GM19023 (cell line): Measurements from ENCODE around the gene GAST.
"Not testable (repeated sequence)": the region's sequence is repeated elsewhere in the genome, so short reads cannot be mapped to it uniquely, and the experiment has no call there.

ENCODE experiments used
- ATAC-seq: cut with Tn5 transposase; IDR thresholded peaks from one replicate; pipeline ENCODE4 v1.9.1; 2021; ENCODE audit warnings: mild to moderate bottlenecking, moderate library complexity; ENCODE audit not compliant: unreplicated experiment

GAST gene

DNA sequence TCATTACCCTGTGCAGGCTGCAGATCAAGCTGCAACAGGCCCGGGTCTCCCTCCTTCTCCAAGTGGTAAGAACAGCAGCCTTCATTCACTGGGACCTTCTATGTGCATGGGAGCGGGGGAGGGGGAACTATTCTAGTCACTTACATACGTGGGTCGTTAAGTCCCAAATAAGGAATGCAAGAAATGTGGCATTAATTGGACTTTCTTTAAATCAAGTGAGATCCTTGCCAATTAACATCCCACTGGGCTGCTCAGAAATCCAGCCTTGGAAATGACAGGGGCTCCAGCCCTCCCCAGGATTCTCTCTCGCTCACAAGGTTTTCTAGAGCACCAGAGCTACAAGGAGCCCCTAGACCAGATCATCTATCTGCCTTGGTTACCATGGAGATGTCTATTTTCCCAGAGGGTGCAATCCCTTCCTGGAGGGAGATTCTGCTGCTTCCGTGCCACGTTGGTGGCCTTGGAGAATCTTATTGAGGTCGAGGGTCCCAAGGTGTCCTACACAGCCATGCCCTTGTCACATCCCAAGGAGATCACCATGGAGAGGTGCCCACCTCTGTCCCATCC is 28.6 kb upstream of the GAST start:
- no peak for ATAC-seq

DNA sequence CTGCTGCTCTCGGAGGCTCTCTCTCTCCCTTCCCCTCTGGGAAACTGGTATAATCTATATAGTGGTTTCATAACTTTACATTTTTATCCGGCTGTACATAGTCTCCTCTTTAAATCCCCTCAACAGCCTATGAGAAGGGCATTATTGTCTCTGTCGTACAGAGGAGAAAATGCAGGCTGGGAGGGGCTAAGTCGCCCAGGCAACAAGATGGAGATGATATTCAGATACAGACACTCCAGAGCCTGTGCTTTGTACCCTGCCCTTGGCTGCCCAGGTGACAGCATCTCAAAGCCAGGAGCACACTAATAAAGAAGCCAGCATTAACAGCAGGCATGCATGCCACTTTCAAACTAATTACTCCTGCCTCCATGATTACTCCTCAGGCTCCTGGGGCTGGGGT is 28.1 kb upstream of the GAST start:
- ATAC-seq, result no peak

DNA sequence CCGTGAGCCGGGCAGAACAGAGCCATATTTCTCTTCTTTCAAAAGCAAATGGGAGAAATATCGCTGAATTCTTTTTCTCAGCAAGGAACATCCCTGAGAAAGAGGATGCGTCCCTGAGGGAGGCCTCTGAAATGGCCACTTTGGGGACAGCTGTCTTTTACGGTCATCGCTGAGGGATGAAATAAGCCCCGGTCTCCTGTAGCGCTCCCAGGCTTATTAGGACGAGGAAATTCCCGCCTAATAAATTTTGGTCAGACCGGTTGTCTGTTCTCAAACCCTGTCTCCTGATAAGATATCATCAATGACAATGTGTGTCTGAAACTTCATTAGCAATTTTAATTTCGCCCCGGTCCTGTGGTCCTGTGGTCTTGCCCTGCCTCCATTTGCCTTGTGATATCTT is 26.4 kb upstream of the GAST start:
- not testable (repeated sequence) for ATAC-seq

DNA sequence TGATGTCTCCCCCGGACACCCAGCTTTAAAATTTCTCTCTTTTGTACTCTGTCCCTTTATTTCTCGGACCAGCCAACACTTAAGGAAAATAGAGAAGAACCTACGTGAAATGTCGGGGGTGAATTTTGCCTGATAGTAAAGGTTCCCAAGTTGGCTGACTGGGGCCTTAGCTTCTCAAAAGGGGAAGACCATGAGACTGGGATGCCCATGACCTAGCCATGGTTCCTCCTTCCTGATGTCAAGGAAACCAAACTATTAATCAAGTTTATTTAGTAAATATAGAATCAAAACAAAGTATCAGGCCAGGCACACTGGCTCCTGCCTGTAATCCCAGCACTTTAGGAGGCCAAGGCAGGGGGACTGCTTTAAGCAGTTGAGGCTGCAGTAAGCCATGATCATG is 25.9 kb upstream of the GAST start:
- ATAC-seq, result no peak

DNA sequence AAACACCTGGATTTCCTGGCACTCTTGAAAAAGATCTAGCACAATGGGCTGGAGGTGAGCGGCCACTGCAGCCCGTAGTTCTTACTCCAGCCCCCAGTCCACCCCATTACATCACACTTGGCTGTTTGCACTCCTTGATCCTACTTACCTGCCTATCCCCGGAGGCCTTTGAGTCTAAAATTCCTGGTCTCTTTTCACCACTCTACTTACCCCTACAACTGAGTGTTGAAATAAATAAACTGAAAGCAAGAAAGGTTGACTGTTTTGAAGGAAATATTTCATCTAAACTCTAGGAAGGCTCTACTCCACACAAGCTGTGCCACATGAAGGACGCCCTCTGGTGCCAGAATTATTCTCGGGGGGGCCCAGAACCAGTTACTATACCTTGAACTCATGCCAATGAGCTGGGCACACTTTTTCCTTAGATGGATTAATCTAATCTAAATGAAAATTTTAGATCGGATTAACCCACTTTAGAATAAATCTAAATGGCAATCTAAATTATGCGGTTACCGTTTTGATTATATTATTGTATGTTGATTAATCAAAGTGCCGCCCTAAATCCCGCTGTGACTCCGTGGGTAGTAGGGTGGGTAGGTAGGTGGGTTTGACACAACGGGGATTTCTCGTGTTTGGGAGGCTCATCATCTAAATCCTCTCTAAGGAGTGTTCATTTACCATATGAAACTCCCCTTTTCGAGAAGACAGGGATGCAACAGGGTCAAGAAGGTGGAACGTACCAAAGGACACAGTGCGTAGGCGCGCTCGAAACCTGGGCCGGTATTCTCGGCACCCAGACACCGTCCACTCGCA is 24.1 kb upstream of the GAST start:
- peak; percentile 1 for ATAC-seq

DNA sequence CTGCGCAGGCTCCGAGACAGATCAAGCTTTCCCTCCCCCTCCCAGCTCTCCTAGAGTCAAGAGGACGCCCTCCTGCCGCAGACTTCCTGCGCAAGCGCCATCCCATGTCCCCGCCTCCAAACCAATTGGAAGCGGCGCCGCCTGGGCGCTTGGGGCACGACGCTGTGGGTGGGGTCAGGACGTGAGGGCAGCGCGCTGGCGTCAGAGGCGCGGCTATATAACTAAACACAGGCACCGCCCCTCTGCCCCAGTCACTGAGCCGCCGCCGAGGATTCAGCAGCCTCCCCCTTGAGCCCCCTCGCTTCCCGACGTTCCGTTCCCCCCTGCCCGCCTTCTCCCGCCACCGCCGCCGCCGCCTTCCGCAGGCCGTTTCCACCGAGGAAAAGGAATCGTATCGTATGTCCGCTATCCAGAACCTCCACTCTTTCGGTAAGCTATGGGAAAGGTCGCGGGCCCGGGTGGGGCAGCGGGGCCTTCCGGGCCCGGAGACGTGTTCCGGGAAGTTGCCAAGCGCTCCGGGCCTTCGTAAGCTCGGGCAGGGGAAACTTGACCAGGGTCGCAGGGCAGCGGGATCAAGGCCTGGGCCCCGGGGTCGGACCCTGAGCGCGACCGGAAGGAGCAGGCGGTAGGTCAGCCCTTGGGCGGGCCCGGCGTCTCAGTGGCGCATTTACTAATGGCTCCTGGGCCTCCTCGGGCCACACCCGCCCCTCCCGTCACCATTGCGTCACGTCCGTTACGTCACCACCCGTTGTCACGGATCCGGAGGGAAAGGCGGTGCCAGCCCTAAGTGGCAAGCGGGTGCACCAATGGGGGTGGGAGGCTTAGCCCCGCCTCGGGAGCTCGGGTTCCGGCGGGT is 23.3 kb upstream of the GAST start, which contains the start of gene EIF1:
EIF1 (plus strand) TSS at position 245 of the 856 bp plus-strand sequence; CDS start at position 399, 154 bp downstream.
- peak; percentile 77 for ATAC-seq

DNA sequence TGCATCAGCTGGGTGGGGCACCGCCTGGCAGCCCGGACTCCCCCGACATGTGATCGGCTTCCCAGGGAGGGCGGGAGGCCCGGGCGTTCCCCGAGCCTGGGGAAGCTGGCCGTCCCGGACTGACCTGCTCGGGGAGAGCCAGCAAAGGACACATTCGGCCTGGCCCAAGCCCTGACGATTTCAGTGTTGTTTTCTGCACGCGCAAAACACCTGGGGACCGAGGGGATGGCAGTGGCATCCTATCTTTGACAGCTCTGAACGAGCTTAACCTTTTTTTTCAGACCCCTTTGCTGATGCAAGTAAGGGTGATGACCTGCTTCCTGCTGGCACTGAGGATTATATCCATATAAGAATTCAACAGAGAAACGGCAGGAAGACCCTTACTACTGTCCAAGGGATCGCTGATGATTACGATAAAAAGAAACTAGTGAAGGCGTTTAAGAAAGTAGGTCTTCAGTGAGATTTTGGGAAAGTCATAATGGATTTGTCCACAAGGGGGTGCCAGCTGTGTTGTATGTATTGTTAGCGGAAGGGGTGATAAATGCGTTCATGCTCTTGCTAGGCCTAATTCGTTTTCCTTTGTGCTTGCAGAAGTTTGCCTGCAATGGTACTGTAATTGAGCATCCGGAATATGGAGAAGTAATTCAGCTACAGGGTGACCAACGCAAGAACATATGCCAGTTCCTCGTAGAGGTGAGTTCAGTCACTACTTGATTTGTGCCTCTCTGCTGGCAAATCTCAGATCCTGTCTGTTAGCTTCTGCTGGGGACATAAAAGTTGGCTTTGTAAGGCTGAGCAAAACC is 22.4 kb upstream of the GAST start:
- no peak for ATAC-seq

DNA sequence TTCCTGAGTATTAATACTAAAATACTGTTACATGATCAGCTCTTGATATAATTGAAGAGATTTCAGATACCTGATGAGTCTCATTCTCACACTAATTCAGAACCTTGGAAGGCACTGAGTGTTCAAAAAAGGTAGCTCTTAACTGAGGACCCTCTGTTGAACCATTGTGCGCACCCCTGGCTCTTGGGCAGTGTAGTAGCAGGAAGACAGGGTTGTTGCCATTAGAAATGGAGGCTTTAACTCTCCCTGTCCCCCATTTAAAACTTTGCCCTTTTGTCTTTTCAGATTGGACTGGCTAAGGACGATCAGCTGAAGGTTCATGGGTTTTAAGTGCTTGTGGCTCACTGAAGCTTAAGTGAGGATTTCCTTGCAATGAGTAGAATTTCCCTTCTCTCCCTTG is 21.6 kb upstream of the GAST start:
- no peak for ATAC-seq

DNA sequence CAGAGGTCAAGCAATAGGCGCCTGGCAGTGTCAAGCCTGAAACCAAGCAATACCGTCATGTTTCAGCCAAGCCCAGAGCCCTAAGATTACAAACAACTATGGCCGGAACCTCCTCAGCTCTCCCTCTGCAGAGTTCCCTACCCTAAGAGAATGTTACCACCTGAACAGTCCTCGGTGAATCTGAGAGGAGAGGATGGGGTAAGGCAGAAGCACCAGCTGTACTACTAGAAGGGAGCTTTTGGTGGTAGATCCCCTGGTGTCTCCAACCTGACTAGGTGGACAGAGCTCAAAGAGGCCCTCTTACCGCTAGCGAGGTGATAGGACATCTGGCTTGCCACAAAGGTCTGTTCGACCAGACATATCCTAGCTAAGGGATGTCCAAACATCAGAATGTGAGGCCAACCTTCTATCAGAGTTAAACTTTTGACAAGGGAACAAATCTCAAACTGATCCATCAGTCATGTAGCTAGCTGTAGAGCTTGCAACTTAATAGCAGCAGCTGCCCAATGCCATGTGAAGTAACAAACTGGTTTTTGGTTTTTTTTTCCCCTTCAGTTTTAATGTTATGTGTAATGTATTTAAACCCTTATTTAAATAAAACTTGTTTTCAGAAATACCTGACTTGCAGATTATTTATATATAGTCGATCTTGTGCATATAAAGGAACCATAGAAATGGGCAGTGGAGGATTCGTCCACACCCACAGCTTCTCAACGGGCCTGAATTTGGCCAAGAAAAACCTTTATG is 20.9 kb upstream of the GAST start:
- ATAC-seq, result no peak

DNA sequence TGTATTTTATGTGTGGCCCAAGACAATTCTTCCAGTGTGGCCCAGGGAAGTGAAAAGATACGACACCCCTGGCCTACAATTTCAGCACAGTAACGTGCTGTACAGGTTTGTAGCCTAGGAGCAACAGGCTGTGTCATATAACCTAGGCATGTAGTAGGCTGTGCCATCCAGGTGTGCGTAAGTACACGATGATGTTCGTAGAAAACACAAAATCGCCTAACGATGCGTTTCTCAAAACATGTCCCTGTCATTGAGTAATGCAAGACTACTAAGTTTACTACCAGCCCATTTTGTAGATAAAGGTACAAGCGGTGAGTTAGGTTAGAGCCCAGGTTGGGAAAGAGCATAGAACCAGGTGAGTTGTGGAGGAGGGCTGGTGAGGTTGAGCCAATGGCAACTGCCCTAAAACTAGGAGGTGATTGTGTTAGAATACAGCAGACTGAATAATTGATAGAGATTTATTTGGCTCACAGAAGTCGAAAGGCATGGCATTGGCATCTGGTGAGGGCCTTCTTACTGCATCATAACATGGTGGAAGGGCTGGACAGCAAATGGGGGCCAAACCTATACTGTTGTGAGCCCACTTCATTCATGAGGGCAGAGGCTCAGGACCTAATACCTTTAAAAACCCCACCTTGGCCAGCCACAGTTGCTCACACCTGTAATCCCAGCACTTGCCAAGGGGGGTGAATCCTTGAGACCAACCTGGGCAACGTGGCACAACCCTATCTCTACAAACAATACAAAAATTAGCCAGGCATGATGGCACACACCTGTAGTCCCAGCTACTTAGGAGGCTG is 19.2 kb upstream of the GAST start:
- ATAC-seq, result no peak

DNA sequence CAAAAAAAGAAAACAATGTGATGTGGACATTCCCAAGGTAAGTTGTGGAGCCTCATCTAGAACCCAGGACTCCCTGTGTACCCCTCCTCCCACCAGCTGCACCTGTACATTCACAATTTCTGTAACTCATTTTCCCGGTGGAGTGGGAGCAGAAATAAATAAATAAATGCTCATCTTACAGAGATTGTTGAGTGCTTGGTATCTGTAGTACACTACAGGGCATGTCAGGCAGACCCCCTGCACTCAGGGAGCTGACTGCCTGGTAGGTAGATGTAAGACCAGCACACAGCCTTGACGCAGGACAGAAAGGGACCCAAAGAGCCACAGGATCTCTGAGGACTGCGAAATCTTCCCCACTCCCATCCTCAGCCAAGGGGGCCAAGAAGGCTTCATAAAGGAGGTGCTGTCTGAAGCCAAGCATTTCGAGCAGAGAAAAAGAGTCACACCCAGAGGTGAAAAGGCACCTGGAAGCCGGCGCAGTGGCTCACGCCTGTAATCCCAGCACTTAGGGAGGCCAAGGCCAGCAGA is 16.9 kb upstream of the GAST start:
- no peak for ATAC-seq

DNA sequence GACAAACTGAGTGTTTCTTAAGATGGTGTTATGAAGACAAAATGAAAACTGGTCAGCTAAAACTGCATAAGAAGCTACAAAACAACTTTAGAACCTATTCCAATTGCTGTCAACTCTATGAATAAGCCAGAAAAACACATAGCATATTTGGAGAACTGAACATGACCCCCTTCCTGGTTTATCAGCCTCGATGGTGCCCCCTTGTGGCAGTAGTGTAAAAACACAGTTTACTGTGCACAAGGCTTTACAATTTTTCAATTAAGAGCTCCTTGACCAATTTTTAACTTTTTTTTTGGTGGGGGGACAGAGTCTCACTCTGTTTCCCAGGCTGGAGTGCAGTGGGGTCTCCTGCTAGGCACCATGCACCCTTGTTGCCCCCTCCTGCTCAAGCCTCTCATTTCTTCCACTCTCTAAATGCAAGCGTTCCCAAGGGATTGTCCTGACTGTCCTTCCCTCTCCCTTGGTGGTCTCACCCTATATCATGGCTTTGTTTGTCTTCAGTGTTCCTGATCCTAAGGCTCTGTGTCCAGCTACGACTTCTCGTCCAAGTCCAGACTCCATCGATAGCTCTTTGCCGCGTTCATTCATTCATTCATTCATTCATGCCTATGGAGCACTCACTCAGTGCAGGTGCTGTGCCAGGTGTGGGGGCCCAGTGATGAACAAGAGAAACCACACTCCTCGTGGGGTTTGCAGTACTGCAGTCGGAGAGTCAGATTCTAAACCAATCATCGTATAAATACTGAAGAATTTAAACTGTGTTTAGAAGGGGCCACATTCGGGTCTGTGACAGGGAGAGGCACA is 16.0 kb upstream of the GAST start:
- ATAC-seq, result no peak

DNA sequence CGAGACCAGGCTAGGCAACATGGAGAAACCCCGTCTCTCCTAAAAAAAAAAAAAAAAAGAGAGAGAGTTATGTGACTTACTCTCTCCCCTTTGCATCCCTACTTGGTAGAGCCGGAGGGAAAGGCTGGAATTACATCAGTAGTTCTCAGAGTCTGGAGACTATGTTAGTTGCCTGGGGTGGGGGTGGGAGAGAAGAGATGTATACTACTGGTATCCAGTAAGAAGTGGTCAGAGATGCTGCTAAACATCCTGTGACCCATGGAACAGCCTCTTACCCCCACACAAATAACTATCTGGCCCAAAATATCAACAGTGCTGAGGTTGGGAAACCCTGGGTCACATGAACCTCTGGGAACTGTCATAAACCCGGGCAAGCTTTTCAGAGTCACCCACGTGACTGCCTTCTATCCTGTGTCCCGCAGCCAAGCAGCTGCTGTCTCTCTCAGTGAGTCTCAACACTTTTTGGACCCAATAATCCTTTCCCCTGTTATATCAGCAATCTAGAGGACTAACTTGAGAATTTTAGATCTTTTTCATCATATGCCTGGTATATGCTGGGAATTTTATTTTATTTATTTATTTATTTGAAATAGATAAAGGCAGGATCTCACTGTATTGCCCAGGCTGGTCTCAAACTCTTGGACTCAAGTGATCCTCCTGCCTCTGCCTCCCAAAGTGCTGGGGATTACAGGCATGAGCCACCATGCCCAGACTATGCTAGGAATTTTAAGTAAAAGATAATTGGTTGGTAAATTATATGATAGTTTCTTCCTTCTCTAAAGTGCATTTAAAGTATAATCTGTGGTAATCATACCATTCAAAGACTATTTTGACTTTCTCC is 14.8 kb upstream of the GAST start:
- ATAC-seq, result no peak

DNA sequence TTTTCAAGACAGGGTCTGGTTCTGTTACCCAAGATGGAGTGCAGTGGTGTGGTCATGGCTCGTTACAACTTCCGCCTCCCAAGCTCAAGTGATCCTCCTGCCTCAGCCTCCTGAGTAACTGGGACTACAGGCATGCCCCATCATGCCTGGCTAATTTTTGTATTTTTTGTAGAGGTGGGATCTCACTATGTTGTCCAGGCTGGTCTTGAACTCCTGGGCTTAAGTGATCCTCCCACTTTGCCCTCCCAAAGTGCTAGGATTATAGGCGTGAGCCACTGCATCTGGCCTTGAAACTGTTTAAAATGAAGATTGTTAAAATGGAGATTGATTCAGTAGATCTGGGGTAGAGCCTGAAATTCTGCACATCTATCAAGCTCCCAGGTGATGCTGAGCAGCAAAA is 11.3 kb upstream of the GAST start:
- not testable (repeated sequence) for ATAC-seq

DNA sequence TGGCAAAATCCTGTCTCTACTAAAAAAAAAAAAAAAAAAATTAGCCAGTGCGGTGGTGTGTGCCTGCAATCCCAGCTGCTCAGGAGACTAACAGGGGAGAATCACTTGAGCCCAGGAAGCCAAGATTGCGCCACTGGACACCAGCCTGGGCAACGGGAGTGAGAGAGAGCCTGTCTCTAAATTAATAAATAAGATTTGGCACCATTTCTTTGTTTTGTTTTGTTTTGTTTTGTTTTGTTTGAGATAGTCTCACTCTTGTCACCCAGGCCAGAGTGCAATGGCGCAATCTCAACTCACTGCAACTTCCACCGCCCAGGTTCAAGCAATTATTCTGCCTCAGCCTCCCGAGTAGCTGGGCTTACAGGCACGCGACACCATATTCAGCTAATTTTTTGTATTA is 9.4 kb upstream of the GAST start:
- no peak for ATAC-seq

DNA sequence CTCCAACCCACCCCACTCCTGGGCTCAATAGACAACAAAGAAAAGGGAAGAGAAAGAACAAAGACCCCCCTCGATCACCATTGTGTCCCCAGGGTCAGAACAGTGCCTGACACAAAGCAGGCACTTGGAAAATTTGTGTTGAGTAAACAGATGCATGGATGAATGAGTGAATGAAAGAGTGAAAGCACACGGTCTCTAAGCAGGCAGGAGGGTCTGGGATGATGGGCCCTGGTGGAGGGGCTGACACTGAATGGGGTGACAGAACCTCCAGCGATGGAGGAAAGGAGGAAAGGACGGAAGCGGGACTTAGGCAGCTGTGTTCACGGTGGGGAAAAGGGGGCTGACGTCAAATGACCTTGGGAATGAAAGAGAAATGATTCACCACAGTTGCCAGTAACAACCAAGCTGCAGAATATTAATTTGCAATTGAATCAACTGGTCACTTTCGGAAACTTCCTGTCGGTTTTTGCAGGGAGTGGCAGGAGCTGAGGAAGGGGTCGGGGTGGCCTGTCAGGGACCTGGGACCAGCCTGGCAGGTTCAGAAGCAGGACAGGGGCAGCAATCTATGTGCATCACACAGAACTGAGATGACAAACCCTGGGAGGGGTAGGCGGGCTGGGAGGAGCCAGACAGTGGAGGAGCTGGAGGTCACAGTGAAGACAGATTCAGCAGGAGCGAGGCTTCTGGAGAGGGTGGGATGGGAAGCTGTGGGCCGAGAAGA is 6.7 kb upstream of the GAST start:
- ATAC-seq, result no peak
